ENCODE measurements around the gene TEKT3.

- TF ChIP-seq CTCF (IDR thresholded peaks at IDR 0.05) (no peak), POLR2A (IDR thresholded peaks at IDR 0.05) (no peak)
These were observed 78.2 kb downstream of the TEKT3 start for GRCh38 chr17:15263206-15263579.
